DLD1 (cell line): ENCODE results near the gene MEIOC.
"Not testable (repeated sequence)": the region's sequence is repeated elsewhere in the genome, so short reads cannot be mapped to it uniquely, and the experiment has no call there.

Source experiments
- in situ Hi-C: cut with HindIII; loops from 2 replicates; pipeline ENCODE4 v1.10.0; 2017; ENCODE audit warnings: low sequenced_read_pairs

The MEIOC gene

GRCh38 chr17:44700288-44700687 lies 44.0 kb downstream of the MEIOC start:
- in situ Hi-C loops = not testable (repeated sequence)

- in situ Hi-C loops = no loop called here
Measured at GRCh38 chr17:44707755-44708400, 51.6 kb downstream of the MEIOC start.

GRCh38 chr17:44708401-44709263 lies 52.4 kb downstream of the MEIOC start, which contains the start of gene DBF4B:
Gene DBF4B, plus strand, starts transcription at chr17:44708665. Its CDS starts 156 bp downstream, at chr17:44708821.
- in situ Hi-C loops = no loop called here

- in situ Hi-C loops = no loop called here
Measured at GRCh38 chr17:44719444-44719843, 63.2 kb downstream of the MEIOC start.

- in situ Hi-C loops = no loop called here
Measured at GRCh38 chr17:44722254-44722653, 66.0 kb downstream of the MEIOC start.
